GM12878 (cell line): ENCODE data around the gene GRIN3A.

ENCODE experiments used
- PAX5 ChIP-seq: IDR thresholded peaks from 2 replicates; pipeline ENCODE4 v1.6.1; 2011; ENCODE audit warnings: low read depth, low read length, borderline replicate concordance
- POLR2AphosphoS5 ChIP-seq: IDR thresholded peaks from 2 replicates; pipeline ENCODE4 v1.6.1; 2011; ENCODE audit warnings: mild to moderate bottlenecking, low read length, inconsistent platforms
- SMC3 ChIP-seq: IDR thresholded peaks from 2 replicates; pipeline ENCODE4 v1.6.1; 2011; ENCODE audit warnings: low read length, improper control_type of control experiment, borderline replicate concordance
- ZNF384 ChIP-seq: IDR thresholded peaks from 2 replicates; pipeline ENCODE4 v1.6.1; 2012; ENCODE audit warnings: low read depth, mild to moderate bottlenecking, low read length, improper control_type of control experiment, borderline replicate concordance

DNA sequence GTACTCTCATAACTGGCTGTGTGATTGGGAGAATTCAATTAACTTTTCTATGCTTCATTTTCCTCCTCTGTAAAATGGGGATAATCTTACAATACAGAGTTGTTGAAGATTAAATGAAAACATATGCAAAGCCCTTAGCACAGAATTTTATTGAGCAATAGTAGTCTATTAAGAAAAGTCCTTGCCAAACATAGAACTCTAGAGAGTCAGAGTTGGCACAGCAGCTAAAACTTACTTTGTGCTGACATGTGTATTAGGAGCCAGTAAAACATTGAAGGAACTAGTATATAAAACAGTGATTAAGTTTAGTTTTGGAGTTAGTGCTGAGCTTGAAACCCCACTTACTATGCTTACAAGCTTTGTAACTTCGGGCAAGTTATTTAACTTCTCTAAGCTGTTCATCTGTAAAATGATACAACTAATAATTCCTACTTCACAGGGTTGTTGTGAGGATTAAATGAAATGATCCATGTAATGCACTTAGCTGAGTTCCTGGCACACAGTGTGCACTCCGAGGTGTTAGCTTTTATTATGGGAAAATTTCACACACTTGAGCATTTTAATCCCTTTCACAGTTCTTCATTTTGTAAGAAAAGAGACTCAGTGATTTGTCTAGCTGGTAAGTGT lies 20.0 kb upstream of the GRIN3A start:
- TF ChIP-seq ZNF384 (no peak), SMC3 (no peak), POLR2AphosphoS5 (no peak), PAX5 (no peak)
